Testis (tissue), 2 donors: Measurements from ENCODE around the gene BMPR1A.

Experiments
- CTCF ChIP-seq, 3 experiments: fragments of 450-650 bp in 2 of 3; fragments of 200-600 bp in 1 of 3; sonication (generic) in 1 of 3; IDR thresholded peaks; one replicate each; pipeline ENCODE4 v1.5.1; 2016 to 2019; ENCODE audit warnings: antibody characterized with exemption in 3 of 3, mild to moderate bottlenecking in 2 of 3, moderate library complexity in 1 of 3
- POLR2A ChIP-seq: fragments of 450-650 bp; IDR thresholded peaks from one replicate; pipeline ENCODE4 v1.6.1; 2017; ENCODE audit warnings: antibody characterized with exemption, mild to moderate bottlenecking, moderate library complexity

GRCh38 chr10:86960003-86960862 lies 203.8 kb downstream of the BMPR1A start:
- TF ChIP-seq CTCF (IDR thresholded peaks at IDR 0.05) = peak; percentile 89 to 96 (median 95)
- TF ChIP-seq POLR2A = no peak
